Activated CD8-positive, alpha-beta T cell treated with anti-CD3 and anti-CD28 coated beads for 36 hours (primary cell): ENCODE results near the gene KCNAB3. TPM values are rescaled to one million over a fixed set of nuclear protein-coding genes. Genes with fewer than 3 reads are reported as not detected.

Experiments used
- ATAC-seq: fragments of 200-7000 bp; cut with Tn5 transposase; one replicate; pipeline ENCODE4 v1.10.0; 2021; ENCODE audit warnings: mild to moderate bottlenecking, moderate library complexity
- CTCF ChIA-PET: fragments of 350-600 bp; sonication (Branson Sonifier 250); formaldehyde crosslinking; loops from one replicate; lab custom pipeline; 2021; ENCODE audit warnings: antibody characterized with exemption; lab: Charles Lee
- POLR2A ChIA-PET: fragments of 350-600 bp; sonication (Branson Sonifier 250); formaldehyde crosslinking; loops from one replicate; lab custom pipeline; 2021; ENCODE audit warnings: antibody characterized with exemption; lab: Charles Lee
- DNase-seq: peaks from one replicate; pipeline ENCODE4 v3.0.0-alpha.2; 2020
- H3K27ac Mint-ChIP-seq: one replicate; pipeline ENCODE4 v1.8.0; 2021; ENCODE audit warnings: mild to moderate bottlenecking, mixed read lengths
- H3K27me3 Mint-ChIP-seq: one replicate; pipeline ENCODE4 v1.8.0; 2021; ENCODE audit warnings: mixed read lengths
- H3K36me3 Mint-ChIP-seq: one replicate; pipeline ENCODE4 v1.8.0; 2021; ENCODE audit warnings: low read depth, mixed read lengths
- H3K4me1 Mint-ChIP-seq: one replicate; pipeline ENCODE4 v1.8.0; 2021; ENCODE audit warnings: low read depth, mixed read lengths
- H3K4me3 Mint-ChIP-seq: one replicate; pipeline ENCODE4 v1.8.0; 2021; ENCODE audit warnings: mild to moderate bottlenecking, moderate library complexity, mixed read lengths
- H3K9me3 Mint-ChIP-seq: one replicate; pipeline ENCODE4 v1.8.0; 2021; ENCODE audit warnings: mixed read lengths
- CTCF ChIP-seq: fragments of 200-600 bp; IDR thresholded peaks from one replicate; pipeline ENCODE4 v1.8.0; 2022; ENCODE audit warnings: antibody characterized with exemption, mild to moderate bottlenecking
- intact Hi-C: fragments of 100-400 bp; cut with micrococcal nuclease; formaldehyde crosslinking; loops from one replicate; pipeline ENCODE4 v1.10.0; 2022
- total RNA-seq, 2 experiments: library from RNA; stranded (reverse); gene quantifications; one replicate each; pipeline ENCODE4 v1.2.3, GENCODE V29; 2021

The KCNAB3 gene
- total RNA-seq, 2 experiments from 2014 or later: 7.2 to 7.6 TPM

GRCh38 chr17:7972131-7972785 lies 42.6 kb upstream of the KCNAB3 start:
- peaks cover 9% of the 10 kb centered on the region for H3K36me3 Mint-ChIP-seq
- peaks cover 4% of the 10 kb centered on the region for H3K27me3 Mint-ChIP-seq
- intact Hi-C loops: no loop called here
- no peaks in the 10 kb centered on the region for H3K4me1 Mint-ChIP-seq
- ChIA-PET CTCF (interaction anchor here (0.6 to 3.8 kb wide), 9 partner anchors 10 to 265 kb away, joined by 3 to 18 read pairs (median 4); no protein-coding TSS in a partner anchor), POLR2A (interaction anchor here (1.4 kb wide), 1 partner anchor 18 kb away, joined by 3 read pairs; no protein-coding TSS in a partner anchor)
- no peak overlapping the region for H3K4me3 Mint-ChIP-seq
- peaks cover 14% of the 10 kb centered on the region for H3K9me3 Mint-ChIP-seq
- no peak for DNase-seq
- no peak for ATAC-seq
- peak; percentile 21 for TF ChIP-seq CTCF
- H3K27ac Mint-ChIP-seq: no peak overlapping the region

- ATAC-seq (no peak), DNase-seq (no peak)
- H3K9me3 Mint-ChIP-seq: peaks cover 14% of the 10 kb centered on the region
- POLR2A ChIA-PET: no interaction called here
- no peak overlapping the region for H3K27ac Mint-ChIP-seq
- peaks cover 4% of the 10 kb centered on the region for H3K27me3 Mint-ChIP-seq
- H3K4me1 Mint-ChIP-seq: no peaks in the 10 kb centered on the region
- H3K36me3 Mint-ChIP-seq: peaks cover 9% of the 10 kb centered on the region
- intact Hi-C loops: no loop called here
- CTCF ChIA-PET: interaction anchor here (0.6 to 3.8 kb wide), 8 partner anchors 9 to 70 kb away, joined by 3 to 18 read pairs (median 4); no protein-coding TSS in a partner anchor
- no peak overlapping the region for H3K4me3 Mint-ChIP-seq
- no peak for TF ChIP-seq CTCF
These were observed 42.0 kb upstream of the KCNAB3 start for GRCh38 chr17:7971651-7972050.

DNA sequence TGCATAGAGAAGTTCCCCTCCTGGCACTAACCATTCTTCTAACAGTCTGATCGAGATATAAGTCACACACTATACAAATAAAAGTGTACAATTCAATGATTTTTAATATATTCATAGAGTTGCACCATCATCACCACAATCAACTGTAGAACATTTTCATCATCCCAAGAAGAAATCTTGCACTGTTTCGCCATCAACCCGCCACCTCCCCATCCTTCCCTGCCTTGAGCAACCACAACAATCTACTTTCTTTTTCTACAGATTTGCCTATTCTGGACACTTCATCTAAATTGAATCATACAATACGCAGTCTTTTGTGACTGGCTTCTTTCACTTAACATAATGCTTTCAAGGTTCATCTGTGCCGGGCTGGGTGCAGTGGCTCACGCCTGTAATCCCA lies 39.8 kb upstream of the KCNAB3 start:
- no peak for ATAC-seq
- POLR2A ChIA-PET: no interaction called here
- H3K27me3 Mint-ChIP-seq: peaks cover 4% of the 10 kb centered on the region
- no peak overlapping the region for H3K4me3 Mint-ChIP-seq
- DNase-seq: no peak
- no peak overlapping the region for H3K27ac Mint-ChIP-seq
- peaks cover 2% of the 10 kb centered on the region for H3K36me3 Mint-ChIP-seq
- intact Hi-C loops: no loop called here
- H3K4me1 Mint-ChIP-seq: no peaks in the 10 kb centered on the region
- CTCF ChIA-PET: no interaction called here
- TF ChIP-seq CTCF: no peak
- H3K9me3 Mint-ChIP-seq: peaks cover 2% of the 10 kb centered on the region

DNA sequence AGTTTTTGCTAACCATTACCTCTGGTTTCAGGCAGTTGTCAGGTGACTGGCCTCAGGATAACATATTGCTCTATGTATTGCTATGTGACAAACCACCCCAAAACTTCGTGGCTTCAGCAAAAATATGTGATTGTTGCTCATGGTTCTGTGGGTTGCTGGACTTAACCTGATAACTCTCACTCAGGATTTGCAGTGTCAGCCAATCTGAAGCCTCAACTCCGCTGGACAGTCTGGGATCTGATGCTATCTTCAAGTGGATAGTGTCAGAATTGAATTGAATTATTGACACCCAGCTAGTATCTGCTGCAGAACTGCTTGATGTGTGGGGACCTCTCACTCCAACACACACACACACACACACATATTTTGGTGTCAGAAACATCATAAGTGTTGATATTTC lies 38.1 kb upstream of the KCNAB3 start:
- POLR2A ChIA-PET: no interaction called here
- Mint-ChIP-seq H3K4me1 (no peaks in the 10 kb centered on the region), H3K27ac (no peak overlapping the region), H3K27me3 (peaks cover 4% of the 10 kb centered on the region), H3K9me3 (no peaks in the 10 kb centered on the region), H3K4me3 (no peak overlapping the region), H3K36me3 (no peaks in the 10 kb centered on the region)
- DNase-seq (no peak), ATAC-seq (no peak)
- CTCF ChIA-PET: interaction anchor here (0.9 kb wide), 1 partner anchor 21 kb away, joined by 3 read pairs; no protein-coding TSS in a partner anchor
- no peak for TF ChIP-seq CTCF
- intact Hi-C loops: no loop called here

DNA sequence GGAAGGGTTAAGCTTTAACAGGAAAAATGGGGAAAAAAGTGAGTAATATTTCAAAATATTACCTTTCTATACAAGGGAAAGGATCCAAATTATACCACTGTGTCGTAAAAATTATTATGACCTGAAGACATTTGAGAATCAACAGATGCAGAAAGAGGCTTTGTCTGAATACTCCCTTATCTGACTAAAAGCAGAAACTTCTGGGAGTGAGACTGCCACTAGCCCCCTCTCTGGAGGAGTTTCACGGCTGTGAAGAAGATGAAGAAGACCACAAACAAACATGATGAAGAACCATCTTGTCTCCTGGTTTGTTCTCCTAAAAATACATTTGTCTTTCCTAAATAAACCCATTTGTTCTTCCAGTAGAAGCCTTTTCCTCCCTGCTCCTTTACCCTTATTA lies 31.8 kb upstream of the KCNAB3 start:
- POLR2A ChIA-PET: interaction anchor here (1.3 kb wide), 1 partner anchor 9 kb away, joined by 4 read pairs; no protein-coding TSS in a partner anchor
- no peak overlapping the region for H3K4me3 Mint-ChIP-seq
- DNase-seq (no peak), ATAC-seq (no peak)
- H3K27me3 Mint-ChIP-seq: peaks cover 3% of the 10 kb centered on the region
- no peak for TF ChIP-seq CTCF
- H3K4me1 Mint-ChIP-seq: no peaks in the 10 kb centered on the region
- no peaks in the 10 kb centered on the region for H3K9me3 Mint-ChIP-seq
- CTCF ChIA-PET: interaction anchor here (2.4 kb wide), 1 partner anchor 28 kb away, joined by 12 read pairs; no protein-coding TSS in a partner anchor
- no peaks in the 10 kb centered on the region for H3K36me3 Mint-ChIP-seq
- intact Hi-C loops: no loop called here
- no peak overlapping the region for H3K27ac Mint-ChIP-seq
